ENCODE results near the gene CHST5.

- TF ChIP-seq CTCF (IDR thresholded peaks at IDR 0.05; ENCODE audit: poor library complexity) (no peak), EZH2 (IDR thresholded peaks at IDR 0.05; ENCODE audit: borderline replicate concordance) (no peak)
Measured at GRCh38 chr16:75552951-75553350, 17.0 kb upstream of the CHST5 start.

All from hepatocyte (in vitro differentiated cells).